ENCODE data around the gene PXDN.

DNA sequence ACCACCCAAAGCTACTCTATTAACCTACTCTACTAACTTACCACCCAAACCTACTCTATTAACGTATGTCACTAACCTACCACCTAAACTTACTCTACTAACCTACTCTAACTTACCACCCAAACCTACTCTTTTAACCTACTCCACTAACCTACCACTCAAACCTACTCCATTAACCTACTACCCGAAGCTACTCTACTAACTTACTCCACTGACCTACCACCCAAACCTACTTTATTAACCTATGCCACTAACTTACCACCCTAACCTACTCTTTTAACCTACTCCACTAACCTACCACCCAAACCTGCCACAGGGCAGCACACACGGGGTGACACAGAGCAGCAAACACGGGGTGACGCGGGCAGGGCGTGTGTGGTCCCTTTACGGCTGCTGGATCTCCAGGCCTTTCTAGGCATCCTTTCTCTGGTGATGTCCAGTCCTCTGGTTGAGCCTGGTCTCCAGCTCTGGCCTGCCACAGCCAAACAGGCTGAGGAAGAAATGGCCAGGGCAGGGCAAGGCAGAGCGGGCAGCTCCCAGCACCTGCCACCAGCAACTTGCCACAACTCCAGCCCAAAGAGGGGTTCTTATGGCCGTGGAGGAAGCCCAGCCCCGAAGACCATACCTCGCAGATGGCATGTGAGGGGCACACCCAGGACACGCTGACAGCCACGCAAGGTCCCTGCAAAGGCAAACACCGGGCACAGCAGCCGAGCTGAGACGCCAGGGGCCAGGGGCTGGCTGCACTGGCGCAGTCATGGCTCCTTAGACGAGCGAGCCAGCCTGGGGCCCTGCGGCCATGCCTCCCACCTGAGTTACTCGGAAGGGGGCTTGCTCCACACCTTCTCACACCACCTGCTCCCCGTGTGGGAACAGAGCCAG, 25.7 kb downstream of the PXDN start:
- TF ChIP-seq, protein P1, sequence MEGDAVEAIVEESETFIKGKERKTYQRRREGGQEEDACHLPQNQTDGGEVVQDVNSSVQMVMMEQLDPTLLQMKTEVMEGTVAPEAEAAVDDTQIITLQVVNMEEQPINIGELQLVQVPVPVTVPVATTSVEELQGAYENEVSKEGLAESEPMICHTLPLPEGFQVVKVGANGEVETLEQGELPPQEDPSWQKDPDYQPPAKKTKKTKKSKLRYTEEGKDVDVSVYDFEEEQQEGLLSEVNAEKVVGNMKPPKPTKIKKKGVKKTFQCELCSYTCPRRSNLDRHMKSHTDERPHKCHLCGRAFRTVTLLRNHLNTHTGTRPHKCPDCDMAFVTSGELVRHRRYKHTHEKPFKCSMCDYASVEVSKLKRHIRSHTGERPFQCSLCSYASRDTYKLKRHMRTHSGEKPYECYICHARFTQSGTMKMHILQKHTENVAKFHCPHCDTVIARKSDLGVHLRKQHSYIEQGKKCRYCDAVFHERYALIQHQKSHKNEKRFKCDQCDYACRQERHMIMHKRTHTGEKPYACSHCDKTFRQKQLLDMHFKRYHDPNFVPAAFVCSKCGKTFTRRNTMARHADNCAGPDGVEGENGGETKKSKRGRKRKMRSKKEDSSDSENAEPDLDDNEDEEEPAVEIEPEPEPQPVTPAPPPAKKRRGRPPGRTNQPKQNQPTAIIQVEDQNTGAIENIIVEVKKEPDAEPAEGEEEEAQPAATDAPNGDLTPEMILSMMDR (IDR thresholded peaks at IDR 0.05; ENCODE audit: low read length): no peak
- TF ChIP-seq EZH2 (optimal IDR thresholded peaks at IDR 0.05; ENCODE audit: low read depth, low read length) (no peak), EZH2phosphoT487 (IDR thresholded peaks at IDR 0.05; ENCODE audit: low read length) (no peak)

Measured in MM.1S (cell line).